Measurements from ENCODE around the gene WDR7.

The WDR7 gene

GRCh38 chr18:56799756-56800155, 148.6 kb downstream of the WDR7 start:
- H3K27ac ChIP-seq (ENCODE audit: low read length): no peak overlapping the region
- H3K79me2 ChIP-seq (ENCODE audit: low read length): no peaks in the 10 kb centered on the region
- no peaks in the 10 kb centered on the region for H3K27me3 ChIP-seq (replicated peaks; ENCODE audit: insufficient read depth, low read length)
- no peaks in the 10 kb centered on the region for H3F3A ChIP-seq (ENCODE audit: insufficient read depth, low read length)
- no peak overlapping the region for H3K4me3 ChIP-seq (ENCODE audit: low read length)
- no peak overlapping the region for H2AFZ ChIP-seq (ENCODE audit: low read length)
- H3K9me2 ChIP-seq (replicated peaks; ENCODE audit: insufficient read depth, low read length): no peaks in the 10 kb centered on the region
- H4K20me1 ChIP-seq (ENCODE audit: insufficient read depth, low read length): no peaks in the 10 kb centered on the region
- no peaks in the 10 kb centered on the region for H3K36me3 ChIP-seq (replicated peaks; ENCODE audit: insufficient read depth, low read length)
- no peak overlapping the region for H3K4me2 ChIP-seq (ENCODE audit: low read depth, low read length)
- H3K9me3 ChIP-seq (replicated peaks; ENCODE audit: insufficient read depth, low read length): no peaks in the 10 kb centered on the region
- H3K4me1 ChIP-seq (ENCODE audit: low read length): no peaks in the 10 kb centered on the region
- H3K9ac ChIP-seq (ENCODE audit: low read length): no peak overlapping the region
- no peak for DNase-seq
- TF ChIP-seq CTCF (IDR thresholded peaks at IDR 0.05; ENCODE audit: low read length) (no peak), EZH2 (optimal IDR thresholded peaks at IDR 0.05; ENCODE audit: low read depth, low read length) (no peak), EZH2phosphoT487 (IDR thresholded peaks at IDR 0.05; ENCODE audit: low read length) (no peak)

GRCh38 chr18:56803051-56803450, 151.9 kb downstream of the WDR7 start:
- TF ChIP-seq CTCF (IDR thresholded peaks at IDR 0.05; ENCODE audit: low read length): no peak
- no peaks in the 10 kb centered on the region for H3K79me2 ChIP-seq (ENCODE audit: low read length)
- no peak for DNase-seq

GRCh38 chr18:56804395-56804794, 153.2 kb downstream of the WDR7 start:
- TF ChIP-seq EZH2phosphoT487 (IDR thresholded peaks at IDR 0.05; ENCODE audit: low read length) (no peak), CTCF (IDR thresholded peaks at IDR 0.05; ENCODE audit: low read length) (no peak), EZH2 (optimal IDR thresholded peaks at IDR 0.05; ENCODE audit: low read depth, low read length) (no peak)

More at GRCh38 chr18:56803051-56803450, 151.9 kb downstream of the WDR7 start:
- Histone ChIP-seq H3K36me3 (replicated peaks; ENCODE audit: insufficient read depth, low read length) (no peaks in the 10 kb centered on the region), H3K4me3 (ENCODE audit: low read length) (no peak overlapping the region), H3K27me3 (replicated peaks; ENCODE audit: insufficient read depth, low read length) (no peaks in the 10 kb centered on the region), H3K27ac (ENCODE audit: low read length) (no peak overlapping the region), H3K4me2 (ENCODE audit: low read depth, low read length) (no peak overlapping the region), H2AFZ (ENCODE audit: low read length) (no peak overlapping the region), H3K9me2 (replicated peaks; ENCODE audit: insufficient read depth, low read length) (no peaks in the 10 kb centered on the region), H3F3A (ENCODE audit: insufficient read depth, low read length) (no peaks in the 10 kb centered on the region), H3K9ac (ENCODE audit: low read length) (no peak overlapping the region), H3K4me1 (ENCODE audit: low read length) (no peaks in the 10 kb centered on the region), H4K20me1 (ENCODE audit: insufficient read depth, low read length) (no peaks in the 10 kb centered on the region), H3K9me3 (replicated peaks; ENCODE audit: insufficient read depth, low read length) (no peaks in the 10 kb centered on the region)

More at GRCh38 chr18:56804395-56804794, 153.2 kb downstream of the WDR7 start:
- H3F3A ChIP-seq (ENCODE audit: insufficient read depth, low read length): no peaks in the 10 kb centered on the region
- H3K9me3 ChIP-seq (replicated peaks; ENCODE audit: insufficient read depth, low read length): no peaks in the 10 kb centered on the region
- DNase-seq: no peak
- no peak overlapping the region for H3K4me2 ChIP-seq (ENCODE audit: low read depth, low read length)
- H3K9me2 ChIP-seq (replicated peaks; ENCODE audit: insufficient read depth, low read length): no peaks in the 10 kb centered on the region
- H3K4me1 ChIP-seq (ENCODE audit: low read length): no peaks in the 10 kb centered on the region
- no peak overlapping the region for H3K4me3 ChIP-seq (ENCODE audit: low read length)
- H3K36me3 ChIP-seq (replicated peaks; ENCODE audit: insufficient read depth, low read length): no peaks in the 10 kb centered on the region
- no peak overlapping the region for H3K9ac ChIP-seq (ENCODE audit: low read length)
- no peak overlapping the region for H2AFZ ChIP-seq (ENCODE audit: low read length)
- H3K79me2 ChIP-seq (ENCODE audit: low read length): no peaks in the 10 kb centered on the region
- no peak overlapping the region for H3K27ac ChIP-seq (ENCODE audit: low read length)
- H3K27me3 ChIP-seq (replicated peaks; ENCODE audit: insufficient read depth, low read length): no peaks in the 10 kb centered on the region
- H4K20me1 ChIP-seq (ENCODE audit: insufficient read depth, low read length): no peaks in the 10 kb centered on the region
